HG02571 (cell line): ENCODE measurements around the gene SRBD1.
"Not testable (repeated sequence)": the region's sequence is repeated elsewhere in the genome, so short reads cannot be mapped to it uniquely, and the experiment has no call there.

Experiments used
- ATAC-seq: cut with Tn5 transposase; IDR thresholded peaks from one replicate; pipeline ENCODE4 v1.9.1; 2021; ENCODE audit warnings: mild to moderate bottlenecking, moderate library complexity; ENCODE audit not compliant: unreplicated experiment

The SRBD1 gene

DNA sequence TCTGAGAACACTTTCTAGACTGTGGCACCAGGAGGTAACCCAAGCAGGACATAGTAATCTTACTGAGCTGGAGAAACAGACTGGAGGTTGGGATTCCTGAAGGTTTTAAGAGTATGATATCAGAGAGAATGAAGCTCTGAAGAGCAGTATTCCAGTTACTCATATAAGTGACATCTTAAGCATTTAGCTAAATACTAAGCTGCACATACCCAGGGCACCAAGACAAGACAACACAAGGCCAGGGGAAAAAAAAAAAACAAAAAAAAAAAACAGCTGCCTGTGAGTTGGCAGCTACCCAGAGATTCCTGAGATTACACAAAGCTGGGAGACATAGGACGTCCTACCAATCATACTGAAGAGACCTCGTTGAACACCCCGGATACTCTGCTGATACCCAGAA lies 175.8 kb downstream of the SRBD1 start:
- no peak for ATAC-seq

DNA sequence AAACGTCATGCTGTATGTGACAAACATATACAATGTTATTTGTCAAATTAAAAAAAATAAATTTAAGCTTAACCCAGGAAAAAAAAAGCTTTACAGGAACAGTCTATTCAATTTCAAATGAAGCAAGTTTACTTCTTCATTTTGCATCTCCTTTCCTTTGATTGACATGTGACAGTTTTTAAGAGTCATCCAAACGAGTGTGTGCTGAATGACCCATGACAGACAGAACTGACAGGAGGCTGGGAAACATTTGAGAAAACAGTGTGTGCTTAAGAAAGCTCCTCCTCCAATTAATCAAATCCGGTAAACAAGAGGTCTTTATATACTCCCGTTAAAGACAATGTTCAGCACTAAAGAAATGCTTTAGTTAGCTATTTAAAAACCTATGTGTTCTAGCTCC lies 177.7 kb downstream of the SRBD1 start:
- no peak for ATAC-seq

DNA sequence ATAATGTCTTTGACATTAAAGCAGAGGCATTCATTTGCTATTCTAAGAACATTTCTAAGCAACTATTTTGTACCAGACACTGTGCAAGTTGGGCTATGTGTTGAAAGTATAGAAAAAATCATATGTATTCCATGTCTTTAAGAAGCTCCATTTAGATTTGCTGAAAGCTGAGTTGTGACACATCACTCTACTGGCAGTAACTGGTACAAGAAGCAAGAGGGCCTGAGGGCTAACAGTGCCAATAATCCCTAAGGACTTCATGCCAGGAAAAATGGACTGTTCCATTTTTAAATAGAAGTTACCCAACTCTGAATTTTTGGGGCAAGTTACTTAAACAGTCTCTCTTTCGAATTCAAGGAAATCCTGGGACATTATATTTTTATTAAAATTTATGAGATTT lies 178.7 kb downstream of the SRBD1 start:
- ATAC-seq, result no peak

DNA sequence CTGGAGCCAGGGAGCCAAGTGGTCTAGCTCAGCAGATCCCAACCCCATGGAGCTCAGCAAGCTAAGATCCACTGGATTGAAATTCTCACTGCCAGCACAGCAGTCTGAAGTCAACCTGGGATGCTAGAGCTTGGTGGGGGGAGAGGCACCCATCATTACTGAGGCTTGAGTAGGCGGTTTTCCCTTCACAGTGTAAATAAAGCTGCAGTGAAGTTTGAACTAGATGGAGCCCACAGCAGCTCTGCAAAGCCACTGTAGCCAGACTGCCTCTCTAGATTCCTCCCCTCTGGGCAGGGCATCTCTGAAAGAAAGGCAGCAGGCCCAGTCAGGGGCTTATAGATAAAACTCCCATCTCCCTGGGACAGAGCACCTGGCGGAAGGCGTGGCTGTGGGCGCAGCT lies 185.0 kb downstream of the SRBD1 start:
- not testable (repeated sequence) for ATAC-seq

DNA sequence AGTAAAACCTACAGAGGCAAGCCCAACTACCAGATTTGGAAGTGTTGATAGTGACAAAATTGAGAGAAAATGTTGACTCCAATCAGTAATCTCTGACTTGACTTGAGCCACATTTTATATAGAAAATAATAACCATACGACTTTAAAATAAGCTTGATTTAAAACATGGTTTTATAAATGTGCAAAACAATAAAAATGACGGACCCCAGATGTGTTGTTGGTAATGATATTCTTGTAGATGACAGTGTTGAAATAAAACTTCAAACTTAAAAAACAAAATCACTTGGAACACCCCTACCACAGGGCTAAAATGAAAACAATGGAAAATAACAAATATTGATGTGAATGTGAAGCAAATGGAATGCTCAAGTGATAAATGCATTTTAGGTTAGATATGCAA lies 188.1 kb downstream of the SRBD1 start:
- ATAC-seq, result no peak

DNA sequence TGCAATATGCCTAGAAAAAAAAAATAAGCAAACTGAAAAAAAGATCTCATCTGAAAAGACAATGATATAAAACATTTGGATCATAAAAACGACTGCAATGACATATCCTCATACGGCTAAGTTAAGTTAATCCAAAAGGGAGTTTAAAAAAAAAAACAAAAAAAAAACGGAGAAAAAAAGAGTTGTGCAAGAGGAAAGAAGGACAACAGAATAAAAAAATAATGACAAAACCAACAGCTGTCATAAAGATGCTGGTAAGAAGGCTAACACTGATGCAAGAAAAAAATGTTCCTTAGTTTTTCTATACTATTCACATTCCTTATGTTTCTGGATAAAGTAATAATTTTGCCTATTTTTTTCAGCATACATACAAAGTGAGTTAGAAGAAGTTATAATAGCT lies 192.5 kb downstream of the SRBD1 start:
- ATAC-seq, result no peak

DNA sequence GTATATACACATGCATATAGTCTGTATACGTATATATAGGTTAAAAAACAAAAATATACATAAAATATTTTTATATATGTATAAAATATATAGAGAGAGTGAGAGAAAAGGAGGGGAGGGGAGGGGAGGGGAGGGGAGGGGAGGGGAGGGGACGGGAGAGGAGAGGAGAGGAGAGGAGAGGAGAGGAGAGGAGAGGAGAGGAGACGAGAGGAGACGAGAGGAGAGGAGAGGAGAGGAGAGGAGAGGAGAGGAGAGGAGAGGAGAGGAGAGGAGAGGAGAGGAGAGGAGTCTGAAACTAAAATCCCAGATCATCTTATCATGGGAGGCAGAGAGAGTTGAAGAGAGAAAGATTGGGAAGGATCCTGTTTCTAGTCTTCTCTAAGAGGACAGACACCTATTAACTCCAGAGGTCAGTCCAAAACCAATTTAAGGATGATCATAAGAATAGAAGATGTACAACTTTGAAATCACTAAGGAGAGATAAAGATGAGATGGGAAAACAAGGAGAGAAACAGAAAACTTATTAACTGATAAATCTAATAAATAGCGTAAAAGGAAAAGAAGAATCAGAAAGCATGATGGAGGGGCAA lies 195.4 kb downstream of the SRBD1 start:
- no peak for ATAC-seq

DNA sequence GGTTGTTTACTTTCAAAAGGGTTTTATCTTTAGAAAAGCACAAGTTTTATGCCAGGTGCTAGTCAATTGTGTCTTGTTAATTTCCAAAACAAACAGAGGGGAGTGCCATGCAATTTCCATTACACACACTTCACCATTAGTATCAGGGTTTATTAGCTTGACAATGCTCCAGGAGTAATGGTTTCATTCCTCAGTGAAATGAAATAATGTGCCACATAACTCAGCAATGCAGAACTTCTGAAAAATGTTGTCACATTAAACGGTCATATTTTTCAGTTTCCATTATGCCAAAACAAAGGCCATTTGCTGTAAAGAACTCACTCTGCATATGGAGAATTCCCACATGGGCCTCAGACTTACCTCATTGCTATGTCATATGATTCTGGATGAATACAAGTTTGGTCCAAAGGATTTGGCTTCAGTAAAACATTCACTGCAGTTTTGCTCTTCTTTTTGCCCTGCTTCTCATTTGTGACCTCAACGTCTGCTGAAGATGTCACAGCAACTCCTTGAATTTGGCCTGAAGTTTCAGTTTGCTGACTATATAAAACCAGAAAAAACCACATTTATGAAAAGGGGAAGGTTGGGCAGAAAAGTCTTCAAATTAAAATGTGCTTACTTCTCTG lies 198.2 kb downstream of the SRBD1 start:
- no peak for ATAC-seq

DNA sequence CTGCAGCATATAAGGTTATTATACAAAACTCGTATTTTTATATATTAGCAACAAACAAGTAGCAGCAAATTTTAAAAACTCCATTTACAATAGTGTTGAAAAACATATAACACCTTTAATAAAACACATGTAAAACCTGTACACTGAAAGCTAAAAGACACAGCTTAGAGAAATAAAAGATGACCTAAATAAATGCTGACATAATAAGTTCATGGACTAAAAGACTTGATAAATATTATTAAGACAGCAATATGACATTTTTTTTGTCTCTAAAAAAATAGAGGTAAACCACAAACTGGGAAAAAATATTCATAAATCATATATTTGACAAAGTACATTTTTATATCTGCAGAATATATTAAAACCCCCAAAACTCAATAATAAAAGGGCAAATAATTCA lies 201.4 kb downstream of the SRBD1 start:
- ATAC-seq, result no peak

DNA sequence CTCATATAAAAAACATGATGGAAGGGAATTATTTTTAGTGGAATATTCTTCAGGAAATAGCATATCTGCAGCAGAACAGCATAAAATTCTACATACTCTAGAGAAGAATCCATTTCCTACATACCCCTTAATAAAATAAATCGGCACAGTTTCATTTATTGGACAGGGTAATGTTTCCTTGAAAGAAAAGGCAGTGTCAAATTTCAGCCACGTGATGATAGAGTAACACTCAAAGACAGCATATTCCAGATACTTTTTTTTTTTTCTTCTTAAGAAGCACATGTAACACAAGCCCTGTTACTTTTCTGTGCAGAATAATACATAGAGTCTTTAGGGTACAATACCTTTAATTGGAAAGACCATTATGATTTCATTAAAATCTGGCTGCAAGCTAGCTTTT lies 204.4 kb downstream of the SRBD1 start:
- ATAC-seq, result no peak

DNA sequence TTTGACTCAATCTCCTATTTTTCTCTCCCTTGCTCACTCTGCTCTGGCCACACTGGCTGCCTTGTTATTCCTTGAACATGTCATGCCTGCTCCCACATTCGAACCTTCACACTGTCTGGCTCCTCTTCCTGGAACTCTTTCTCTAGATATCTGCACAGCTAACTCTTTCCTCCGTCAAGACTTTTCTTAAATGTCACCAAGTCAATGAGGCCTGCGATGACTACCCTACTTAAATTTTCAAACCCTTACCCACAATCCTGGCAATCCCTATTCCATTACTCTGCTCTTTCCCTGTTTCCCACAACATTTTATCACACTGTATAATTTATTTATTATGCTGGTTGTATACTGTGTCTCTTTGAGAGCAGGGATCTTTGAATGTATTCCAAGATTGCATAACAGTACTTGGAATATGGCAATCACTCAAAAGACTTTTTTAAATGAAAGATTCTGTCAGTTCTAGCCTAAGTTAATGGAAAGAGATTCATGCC lies 206.2 kb downstream of the SRBD1 start:
- no peak for ATAC-seq

DNA sequence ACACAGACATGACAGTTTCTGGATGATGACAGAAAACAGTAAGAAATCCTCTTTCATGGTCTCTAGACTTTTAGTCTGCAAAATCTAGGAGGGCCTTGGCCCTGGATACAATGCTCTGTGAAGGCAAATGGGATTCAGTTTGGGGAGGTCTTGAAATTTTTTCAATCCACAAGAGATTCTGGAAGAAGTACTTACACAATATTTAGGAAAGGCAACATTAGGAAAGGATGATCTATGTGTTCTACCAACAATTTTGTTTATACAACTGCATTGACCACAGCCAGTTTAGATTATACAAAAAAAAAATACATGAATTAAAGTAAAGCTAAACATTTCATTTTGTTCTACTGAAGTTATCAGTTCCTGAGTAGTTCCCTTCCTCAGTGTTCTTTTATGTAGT lies 208.0 kb downstream of the SRBD1 start:
- no peak for ATAC-seq

DNA sequence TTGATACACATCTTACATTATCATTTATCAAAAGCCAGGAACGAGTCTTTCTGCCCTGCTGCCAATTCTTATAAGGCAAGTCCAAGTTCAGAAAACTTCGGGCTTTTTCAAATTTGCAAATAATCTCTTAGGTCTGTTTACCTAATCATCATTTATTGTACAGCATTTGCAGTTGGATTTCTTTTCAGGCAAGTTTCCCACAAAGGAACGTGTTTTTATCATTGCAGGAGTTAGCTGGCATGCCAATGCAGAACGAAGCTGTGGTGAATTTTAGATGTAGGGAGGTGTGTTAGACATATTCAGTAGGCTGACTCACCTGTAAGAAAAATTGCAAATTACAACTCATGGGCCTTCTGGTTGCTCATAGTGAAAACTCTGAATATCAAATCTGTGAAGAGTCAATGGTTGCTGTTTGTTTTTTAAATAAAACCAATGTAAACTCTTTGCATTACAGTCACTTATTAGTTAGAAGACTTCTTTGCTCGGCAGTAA lies 209.6 kb downstream of the SRBD1 start:
- no peak for ATAC-seq

DNA sequence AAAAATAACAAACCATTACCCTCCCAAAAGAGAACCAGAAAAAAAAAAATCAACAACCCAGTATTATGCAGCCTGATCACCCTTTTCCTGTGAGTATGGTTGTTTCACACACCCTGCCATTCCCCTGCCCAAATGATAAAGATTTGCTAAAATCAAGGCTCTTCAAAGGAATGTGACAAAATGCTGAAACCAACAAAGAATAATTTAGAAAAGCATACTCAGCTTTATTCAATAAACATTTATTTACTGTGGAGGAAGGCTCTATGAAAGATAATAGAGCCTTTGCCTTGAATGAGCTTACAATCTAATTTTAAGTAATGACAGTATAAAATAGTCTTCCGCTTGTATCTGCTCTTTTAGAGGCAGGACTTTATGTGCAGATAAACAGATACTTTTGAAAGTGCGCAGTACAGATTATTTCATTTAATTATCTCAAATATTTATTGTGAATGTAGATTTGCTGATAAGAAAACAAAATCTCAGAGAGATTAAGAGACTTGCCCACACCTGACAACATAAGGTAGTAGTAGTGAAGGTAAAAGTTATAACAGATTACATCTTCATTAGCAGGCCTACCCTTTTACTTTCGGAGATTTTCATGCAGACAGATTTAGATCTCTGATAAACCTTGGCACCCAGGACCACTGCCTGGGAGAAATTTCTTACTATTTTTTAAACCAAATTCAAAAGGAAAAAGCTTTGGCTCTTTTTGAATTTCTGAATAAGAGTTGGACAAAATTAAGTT lies 211.9 kb downstream of the SRBD1 start:
- no peak for ATAC-seq

DNA sequence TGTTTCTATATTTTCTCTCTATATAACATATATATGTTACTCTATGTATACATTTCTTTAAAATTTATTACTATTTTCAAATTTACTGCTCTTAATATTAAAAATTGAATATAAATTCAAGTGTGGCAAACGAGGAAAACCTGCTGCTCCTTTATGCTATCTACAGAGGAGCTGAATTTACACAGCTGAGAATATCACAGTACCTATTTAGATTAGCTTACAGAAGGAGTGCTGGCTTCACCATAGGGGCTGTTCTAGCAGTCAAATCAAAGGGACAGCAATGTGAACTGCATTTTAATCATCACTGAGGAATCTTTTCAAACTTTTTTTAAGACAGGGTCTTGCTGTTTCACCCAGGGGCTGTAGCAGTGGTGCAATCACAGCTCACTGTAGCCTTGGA lies 213.8 kb downstream of the SRBD1 start:
- no peak for ATAC-seq

DNA sequence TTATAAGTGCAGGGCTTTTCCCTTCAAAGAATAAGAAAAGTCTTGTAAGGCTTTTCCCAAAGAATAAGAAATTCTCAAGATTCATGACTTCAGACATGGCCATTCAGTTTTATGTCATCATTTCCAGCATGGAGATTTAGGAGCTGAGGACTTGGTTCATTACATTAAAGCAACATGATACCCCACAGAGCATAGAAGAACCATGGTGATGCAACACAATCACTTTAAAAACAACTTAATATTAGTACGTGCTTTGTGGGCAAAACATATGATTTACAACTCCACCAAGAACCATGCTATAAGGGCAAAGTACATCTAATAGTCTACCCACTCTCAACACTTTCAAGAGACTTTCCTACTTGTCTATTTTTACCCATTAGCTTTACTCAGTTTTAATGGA lies 214.4 kb downstream of the SRBD1 start:
- no peak for ATAC-seq

DNA sequence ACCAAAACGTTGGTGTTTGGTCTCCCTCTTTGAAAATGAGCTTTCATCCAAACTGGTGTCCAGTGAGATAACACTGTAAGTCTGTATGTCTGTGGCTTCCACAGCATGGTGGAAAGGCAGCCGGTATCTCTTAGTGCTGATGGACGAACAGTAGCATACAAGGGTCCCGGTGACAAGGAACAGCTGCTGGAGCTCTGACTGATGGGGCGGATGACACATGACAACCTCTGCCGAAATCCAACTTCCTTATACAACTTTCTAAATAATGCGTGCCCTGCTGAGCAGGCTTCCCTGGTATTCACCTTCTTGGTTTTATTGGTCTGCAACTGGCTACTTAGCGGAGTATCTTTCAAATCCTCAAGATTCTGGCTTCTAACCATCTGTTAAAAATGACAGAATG lies 216.2 kb downstream of the SRBD1 start:
- ATAC-seq, result no peak

DNA sequence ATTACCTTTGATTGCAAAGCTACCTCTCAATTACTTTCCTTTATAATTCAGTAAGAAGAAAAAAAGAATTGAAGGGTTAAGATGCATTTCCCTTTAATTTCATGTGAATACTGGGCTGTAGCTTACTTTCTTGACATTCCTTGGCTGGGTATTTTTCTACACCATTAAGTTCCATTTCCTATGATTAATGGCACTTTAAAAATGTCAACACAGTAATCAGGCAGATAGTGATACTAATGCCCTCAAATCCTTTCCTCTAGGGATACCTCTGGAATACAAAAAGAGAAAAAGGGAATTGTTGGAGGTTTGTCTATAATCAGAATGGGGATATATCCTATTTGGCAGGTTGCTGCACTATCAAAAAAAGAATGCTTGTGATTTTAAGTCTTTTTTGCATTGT lies 216.9 kb downstream of the SRBD1 start:
- ATAC-seq, result no peak

DNA sequence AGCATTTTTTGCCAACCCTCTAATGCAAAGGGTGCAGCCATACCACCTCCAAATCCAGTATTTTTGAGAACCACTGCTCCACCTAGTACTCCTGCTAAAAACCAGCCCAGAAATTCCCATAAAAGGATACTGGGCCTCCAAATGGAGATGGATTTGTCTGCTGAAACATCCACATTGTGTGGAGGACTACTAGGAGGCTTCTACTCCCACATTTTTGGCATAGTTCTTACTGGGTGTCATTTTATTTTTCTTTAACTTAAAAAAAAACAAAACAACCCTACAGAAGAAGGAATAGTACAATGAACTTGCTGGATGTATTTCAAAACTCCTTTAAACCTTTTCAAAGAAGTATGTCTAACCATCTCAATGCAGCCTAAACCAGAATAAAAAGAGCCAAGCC lies 219.2 kb downstream of the SRBD1 start:
- no peak for ATAC-seq

DNA sequence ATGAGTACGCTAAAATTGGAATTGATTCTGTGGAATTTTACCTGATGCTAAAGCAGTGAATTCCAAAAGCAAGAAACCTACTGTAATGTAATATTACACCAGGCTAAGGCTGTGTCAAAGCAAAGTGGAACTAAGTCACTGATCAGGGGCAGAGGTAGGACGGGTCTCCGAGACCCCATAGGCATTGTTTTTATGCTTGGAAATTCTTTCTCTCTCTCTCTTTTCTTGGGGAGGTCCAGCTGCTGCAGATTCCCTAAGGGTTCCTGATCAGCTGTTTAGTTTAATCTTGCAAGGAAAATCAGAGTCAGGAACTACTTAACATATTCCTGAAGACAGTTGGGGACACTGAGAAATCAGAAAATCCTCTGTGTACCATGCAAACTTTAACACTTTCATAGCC lies 220.2 kb downstream of the SRBD1 start:
- no peak for ATAC-seq

DNA sequence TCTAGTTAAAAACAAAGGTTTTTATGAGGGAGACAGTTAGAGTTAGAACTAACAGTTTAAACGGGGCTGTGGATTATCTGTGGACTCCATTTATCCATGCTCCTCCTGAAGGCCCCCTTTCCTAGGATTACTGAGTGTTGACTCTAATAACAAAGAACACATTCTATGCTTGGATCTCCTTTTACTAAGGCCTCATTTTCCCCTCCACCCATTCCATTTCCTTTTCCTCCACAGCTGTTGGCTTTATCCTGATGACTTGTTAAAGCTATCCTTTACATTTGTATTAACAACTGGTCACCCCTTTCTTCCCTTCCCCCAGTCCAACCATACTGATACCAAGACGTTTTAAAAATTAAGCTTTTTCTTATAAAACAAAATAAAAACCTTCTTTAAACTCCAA lies 220.6 kb downstream of the SRBD1 start:
- ATAC-seq, result no peak

DNA sequence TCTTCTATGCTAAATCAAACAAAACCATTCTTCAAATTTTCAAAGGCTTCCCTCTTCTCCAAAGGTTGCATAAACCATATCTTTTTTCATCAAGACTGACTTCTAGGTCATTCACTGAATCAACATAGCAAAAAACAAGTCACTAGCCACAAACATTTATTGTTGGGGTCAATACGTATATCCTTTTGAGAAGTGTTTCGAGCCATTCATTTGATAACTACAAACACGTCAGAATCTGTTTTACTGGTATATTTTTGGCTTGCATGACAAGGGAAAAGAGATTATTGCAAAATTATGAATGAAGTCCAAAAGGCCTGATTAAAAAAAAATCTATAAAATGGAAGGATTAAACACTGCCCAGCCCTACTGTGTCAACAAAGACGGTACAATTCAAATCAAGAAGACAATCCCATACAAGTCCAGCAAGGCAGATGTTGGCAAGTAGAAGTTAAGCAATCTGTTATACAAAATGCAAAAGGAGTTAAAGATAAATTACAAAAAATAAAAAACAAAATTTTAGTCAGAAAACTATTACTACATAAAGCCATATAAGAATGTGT lies 222.4 kb downstream of the SRBD1 start:
- ATAC-seq, result no peak
